H1 (cell line): Measurements from ENCODE around the gene CDCA5. TPM values are rescaled to one million over a fixed set of nuclear protein-coding genes. Genes with fewer than 3 reads are reported as not detected.
A peak's percentile ranks its signal among the peaks of the same experiment; 100 is the strongest.

ENCODE experiments used
- CTCF ChIA-PET: fragments of 300-600 bp; sonication (Branson Sonifier 250); formaldehyde crosslinking; loops from one replicate; lab custom pipeline; 2021; ENCODE audit not compliant: partially characterized antibody; lab: Charles Lee
- POLR2A ChIA-PET: fragments of 300-600 bp; sonication (Branson Sonifier 250); formaldehyde crosslinking; loops from one replicate; lab custom pipeline; 2021; ENCODE audit warnings: inconsistent platforms; ENCODE audit not compliant: partially characterized antibody; lab: Charles Lee
- DNase-seq, 2 experiments: peaks; one replicate each; pipeline versions ENCODE4 v3.0.0 to v3.0.0-alpha.2; 2010 to 2022; ENCODE audit warnings: low spot score in 2 of 2, low read depth in 1 of 2, mixed read lengths in 1 of 2
- FAIRE-seq: peaks from 2 replicates; lab custom pipeline; 2011; peaks lifted over from hg19 to GRCh38; lab: Jason Lieb, UNC
- H2AFZ ChIP-seq: 2 replicates; pipeline ENCODE4 v1.8.1; 2012; ENCODE audit warnings: low read length, inconsistent platforms
- H2AK5ac ChIP-seq: 2 replicates; pipeline ENCODE4 v1.6.1; 2013; ENCODE audit warnings: low read depth, low read length
- H2BK120ac ChIP-seq: replicated peaks from 2 replicates; pipeline ENCODE3; 2013; ENCODE audit warnings: low read depth, low read length, inconsistent platforms
- H2BK12ac ChIP-seq: 2 replicates; pipeline ENCODE4 v1.6.1; 2013; ENCODE audit warnings: low read depth, low read length
- H2BK15ac ChIP-seq: 2 replicates; pipeline ENCODE4 v1.6.1; 2013; ENCODE audit warnings: low read length
- H2BK20ac ChIP-seq: 2 replicates; pipeline ENCODE4 v1.6.1; 2013; ENCODE audit warnings: low read length
- H2BK5ac ChIP-seq: 2 replicates; pipeline ENCODE4 v1.6.1; 2013; ENCODE audit warnings: low read depth, low read length
- H3K14ac ChIP-seq: 2 replicates; pipeline ENCODE4 v1.6.1; 2013; ENCODE audit warnings: inconsistent platforms; ENCODE audit not compliant: insufficient read length
- H3K18ac ChIP-seq: 2 replicates; pipeline ENCODE4 v1.6.1; 2013; ENCODE audit warnings: low read length; ENCODE audit errors: extremely low read depth
- H3K23ac ChIP-seq: 2 replicates; pipeline ENCODE4 v1.6.1; 2013; ENCODE audit warnings: inconsistent platforms; ENCODE audit not compliant: insufficient read length
- H3K23me2 ChIP-seq: 2 replicates; pipeline ENCODE4 v1.6.1; 2013; ENCODE audit warnings: low read depth, low read length
- H3K27ac ChIP-seq: 2 replicates; pipeline ENCODE4 v1.6.1; 2011; ENCODE audit warnings: low read depth, low read length, inconsistent platforms
- H3K27me3 ChIP-seq, 4 experiments: replicated peaks in 1 of 4; 1 replicate in 1 of 4; 2 replicates in 3 of 4; pipeline versions ENCODE4 v1.6.1 to v1.8.1; 2011 to 2013; ENCODE audit warnings: low read length in 3 of 4, mild to moderate bottlenecking in 3 of 4, inconsistent platforms in 2 of 4, mixed read lengths in 2 of 4, moderate library complexity in 1 of 4; ENCODE audit not compliant: control insufficient read depth in 3 of 4, insufficient read depth in 3 of 4; ENCODE audit errors: extremely low read depth in 1 of 4
- H3K36me3 ChIP-seq, 4 experiments: 2 replicates each; pipeline versions ENCODE4 v1.6.1 to v1.8.1; 2011 to 2013; ENCODE audit warnings: mild to moderate bottlenecking in 4 of 4, low read length in 3 of 4, moderate library complexity in 2 of 4, control low read depth in 1 of 4, inconsistent platforms in 1 of 4; ENCODE audit not compliant: insufficient read depth in 4 of 4, control insufficient read depth in 2 of 4
- H3K4ac ChIP-seq: replicated peaks from 2 replicates; pipeline ENCODE3; 2013; ENCODE audit warnings: low read length, low read depth, mixed read lengths, inconsistent platforms; ENCODE audit not compliant: insufficient read length
- H3K4me1 ChIP-seq, 4 experiments: replicated peaks in 1 of 4; 1 replicate in 1 of 4; 2 replicates in 3 of 4; pipeline versions ENCODE4 v1.6.1 to v1.8.1; 2011 to 2013; ENCODE audit warnings: low read length in 3 of 4, inconsistent platforms in 2 of 4, mixed read lengths in 1 of 4; ENCODE audit not compliant: insufficient read depth in 4 of 4, control insufficient read depth in 3 of 4
- H3K4me2 ChIP-seq, 2 experiments: 2 replicates each; pipeline versions ENCODE4 v1.6.1 to v1.8.1; 2011 to 2013; ENCODE audit warnings: low read depth in 2 of 2, low read length in 2 of 2, control low read depth in 1 of 2, inconsistent platforms in 1 of 2, mild to moderate bottlenecking in 1 of 2; ENCODE audit not compliant: insufficient read depth in 1 of 2
- H3K4me3 ChIP-seq, 4 experiments: fragments of 200-600, 300-600 bp in 1 of 4; sonication (generic), shearing (Covaris generic), sonication (Bioruptor Twin) in 1 of 4; 2 replicates each; pipeline versions ENCODE4 v1.5.1 to v1.8.1; 2011 to 2016; ENCODE audit warnings: low read length in 4 of 4, low read depth in 3 of 4, control low read depth in 2 of 4, inconsistent platforms in 2 of 4, mild to moderate bottlenecking in 2 of 4, mixed read lengths in 1 of 4, moderate library complexity in 1 of 4; ENCODE audit not compliant: insufficient read depth in 2 of 4; ENCODE audit errors: extremely low read depth in 1 of 4
- H3K56ac ChIP-seq: replicated peaks from 2 replicates; pipeline ENCODE3; 2013; ENCODE audit warnings: low read depth, mild to moderate bottlenecking, mixed read lengths, low read length, inconsistent platforms; ENCODE audit not compliant: insufficient read length
- H3K79me1 ChIP-seq: 2 replicates; pipeline ENCODE4 v1.6.1; 2013; ENCODE audit warnings: low read depth, low read length, control low read depth
- H3K79me2 ChIP-seq, 2 experiments: 2 replicates each; pipeline versions ENCODE4 v1.6.1 to v1.8.1; 2012 to 2013; ENCODE audit warnings: low read length in 2 of 2, mild to moderate bottlenecking in 2 of 2, inconsistent platforms in 1 of 2; ENCODE audit not compliant: insufficient read depth in 2 of 2, control insufficient read depth in 1 of 2
- H3K9ac ChIP-seq, 4 experiments: replicated peaks in 1 of 4; 1 replicate in 1 of 4; 2 replicates in 3 of 4; pipeline versions ENCODE4 v1.6.1 to v1.8.1; 2011 to 2013; ENCODE audit warnings: low read depth in 3 of 4, low read length in 3 of 4, control low read depth in 2 of 4, mild to moderate bottlenecking in 2 of 4, moderate library complexity in 2 of 4, inconsistent platforms in 1 of 4; ENCODE audit errors: extremely low read depth in 1 of 4
- H3K9me3 ChIP-seq, 2 experiments: 2 replicates each; pipeline versions ENCODE4 v1.6.1 to v1.8.1; 2012 to 2013; ENCODE audit warnings: mild to moderate bottlenecking in 2 of 2, moderate library complexity in 2 of 2, control low read depth in 1 of 2, inconsistent platforms in 1 of 2, low read depth in 1 of 2, low read length in 1 of 2, mixed read lengths in 1 of 2; ENCODE audit not compliant: insufficient read depth in 2 of 2
- H4K20me1 ChIP-seq, 2 experiments: replicated peaks in 1 of 2; 2 replicates each; pipeline versions ENCODE3 to v1.8.1; 2011 to 2013; ENCODE audit warnings: inconsistent platforms in 2 of 2, low read length in 2 of 2, mild to moderate bottlenecking in 1 of 2; ENCODE audit not compliant: insufficient read depth in 2 of 2, control insufficient read depth in 1 of 2
- H4K5ac ChIP-seq: 2 replicates; pipeline ENCODE4 v1.6.1; 2013; ENCODE audit warnings: low read length, low read depth, mixed read lengths, inconsistent platforms; ENCODE audit not compliant: insufficient read length
- H4K8ac ChIP-seq: 2 replicates; pipeline ENCODE4 v1.8.0; 2013; ENCODE audit warnings: mild to moderate bottlenecking, moderate library complexity, low read length, inconsistent platforms; ENCODE audit not compliant: insufficient read depth; ENCODE audit errors: extremely low read depth
- H4K91ac ChIP-seq: replicated peaks from 2 replicates; pipeline ENCODE3; 2013; ENCODE audit warnings: low read length, mixed read lengths, inconsistent platforms; ENCODE audit not compliant: insufficient read length
- ATF2 ChIP-seq: IDR thresholded peaks from 2 replicates; pipeline ENCODE4 v1.6.1; 2012; ENCODE audit warnings: low read length, inconsistent platforms
- CBX8 ChIP-seq: fragments of 300-800, 300-1000 bp; sonication (generic); IDR thresholded peaks from 2 replicates; pipeline ENCODE4 v1.7.1; 2016; ENCODE audit warnings: low read depth, low read length, borderline replicate concordance
- MAX ChIP-seq: IDR thresholded peaks from 2 replicates; pipeline ENCODE4 v1.6.1; 2012; ENCODE audit warnings: inconsistent platforms
- RNF2 ChIP-seq: fragments of 200-900, 300-1000 bp; sonication (generic); IDR thresholded peaks from 2 replicates; pipeline ENCODE4 v1.7.1; 2016; ENCODE audit warnings: borderline replicate concordance, low read depth, mild to moderate bottlenecking, antibody characterized with exemption, low read length; ENCODE audit not compliant: poor library complexity, severe bottlenecking; ENCODE audit errors: missing control alignments
- SIX5 ChIP-seq: IDR thresholded peaks from 2 replicates; pipeline ENCODE4 v1.6.1; 2011; ENCODE audit warnings: mild to moderate bottlenecking, low read depth, low read length
- TAF1 ChIP-seq: IDR thresholded peaks from 2 replicates; pipeline ENCODE4 v1.6.1; 2011; ENCODE audit warnings: mild to moderate bottlenecking, low read depth, low read length
- ZNF274 ChIP-seq: IDR thresholded peaks from 2 replicates; pipeline ENCODE4 v1.7.0; 2012; ENCODE audit warnings: low read length, borderline replicate concordance; ENCODE audit errors: extremely low read depth
- WGBS, 2 experiments: shearing (Covaris generic) in 1 of 2; methylation state at CpG; one replicate each; pipeline versions ENCODE4 v1.1.6 to v1.1.7; 2013 to 2015; ENCODE audit warnings: low lambda C conversion rate in 2 of 2, mixed read lengths in 2 of 2, inconsistent platforms in 1 of 2, low coverage in 1 of 2, missing lambda C conversion rate in 1 of 2; ENCODE audit not compliant: insufficient replicate concordance in 2 of 2, insufficient coverage in 1 of 2, insufficient read length in 1 of 2; ENCODE audit errors: extremely low coverage in 1 of 2, missing lambda C conversion rate in 1 of 2; 5-methylcytosine and 5-hydroxymethylcytosine counted together
- polyA plus RNA-seq, 7 experiments: library from polyadenylated mRNA; depleted of rRNA in 3 of 7; stranded (reverse) in 5 of 7; unstranded in 2 of 7; fragments of >200 nt in 5 of 7; fragments of 200-250 nt in 2 of 7; gene quantifications; 1 replicate in 5 of 7; 2 replicates in 1 of 7; 4 replicates in 1 of 7; pipeline versions ENCODE4 v1.2.1 to v1.2.3, GENCODE V29; 2011 to 2013; ENCODE audit warnings: missing spikeins in 2 of 7, mixed read lengths in 2 of 7
- total RNA-seq: library from RNA; stranded (reverse); fragmentation: NEBNext Ultra II Directional; extraction: Animal tissue kit (Norgen Biotek cat#: 25700); gene quantifications from 2 replicates; pipeline ENCODE4 v1.2.1, GENCODE V29; 2021

Gene CDCA5
- total and polyA plus RNA-seq, 2 of the 8 experiments (the other 6 are each of a cell fraction or from before 2014, with no cell fraction given), result 39.2 to 87.0 TPM

DNA sequence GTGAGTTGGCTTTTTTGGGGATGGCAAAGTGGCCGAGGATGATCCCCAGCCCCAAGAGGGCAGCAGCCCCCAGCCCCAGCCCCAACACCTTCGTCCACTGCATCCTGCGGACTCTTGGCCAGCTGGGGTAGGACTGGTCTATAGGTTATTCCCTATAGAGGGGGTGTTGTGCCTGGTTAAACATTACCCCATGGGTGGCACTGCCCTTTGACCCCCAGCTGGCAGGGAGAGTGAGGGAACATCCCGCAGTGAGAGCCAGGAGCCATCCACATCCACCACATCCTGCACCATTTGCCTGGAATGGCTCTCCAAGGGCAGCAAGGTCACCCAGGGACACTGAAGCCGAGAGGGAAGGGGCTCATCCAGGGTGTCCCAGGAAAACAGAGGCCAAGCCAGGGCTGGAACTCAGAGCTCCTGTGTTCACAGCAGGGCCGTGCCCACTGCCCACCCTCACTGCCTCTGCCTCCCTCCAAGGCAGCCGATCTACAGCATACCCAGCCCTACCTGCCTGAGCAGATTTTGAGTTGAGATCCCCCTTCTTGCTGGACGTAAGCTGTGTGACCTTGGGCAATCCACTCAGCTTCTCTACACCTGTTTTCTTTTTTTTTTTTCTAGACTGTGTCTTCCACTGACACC lies 25.3 kb downstream of the CDCA5 start, which contains the start of gene NAALADL1:
NAALADL1 (minus strand) TSS at position 135 of the 636 bp plus-strand sequence; CDS start at position 103, 32 bp downstream.
- Histone ChIP-seq H3K56ac (no peak within 1 kb of the TSS), H3K4ac (no peak within 1 kb of the TSS), H3K36me3 (no peaks in the 10 kb centered on the region), H2BK15ac (no peak within 1 kb of the TSS), H3K23ac (no peak within 1 kb of the TSS), H3K27me3 (no peaks in the 10 kb centered on the region; a peak in 1 of 7 replicates), H4K8ac (no peak within 1 kb of the TSS; the same call in 1 of the 2 replicates), H2AK5ac (peak within 1 kb of the TSS; percentile 65; the same call in 1 of the 2 replicates), H3K23me2 (no peaks in the 10 kb centered on the region), H2BK120ac (no peak within 1 kb of the TSS), H4K91ac (no peak within 1 kb of the TSS), H3K18ac (no peak within 1 kb of the TSS), H3K9me3 (no peaks in the 10 kb centered on the region), H3K79me2 (no peaks in the 10 kb centered on the region), H3K4me2 (no peak within 1 kb of the TSS), H4K20me1 (no peaks in the 10 kb centered on the region), H3K14ac (no peak within 1 kb of the TSS), H3K4me1 (no peaks in the 10 kb centered on the region), H3K9ac (no peak within 1 kb of the TSS), H2BK12ac (no peak within 1 kb of the TSS), H2AFZ (no peak within 1 kb of the TSS), H4K5ac (no peak within 1 kb of the TSS), H3K27ac (no peak within 1 kb of the TSS), H2BK20ac (no peak within 1 kb of the TSS), H3K4me3 (no peak within 1 kb of the TSS), H2BK5ac (no peak within 1 kb of the TSS), H3K79me1 (no peaks in the 10 kb centered on the region)
- ChIA-PET CTCF (interaction anchor here (0.6 to 4.2 kb wide), 7 partner anchors 9 to 1124 kb away, joined by 3 to 28 read pairs (median 5); partner anchors contain the start of gene ARL2), POLR2A (interaction anchor here (0.7 to 3.4 kb wide), 4 partner anchors 10 to 24 kb away, joined by 3 to 16 read pairs (median 6); no protein-coding TSS in a partner anchor)
- no peak for FAIRE-seq
- 87% methylated on average over 7 of the region's 8 CpGs; no CpG with 5 or more reads in 1 of the 2 experiments for WGBS, 2 experiments
- DNase-seq, result no peak
- TF ChIP-seq TAF1 (no peak), ATF2 (no peak), RNF2 (no peak), MAX (no peak), CBX8 (no peak), SIX5 (no peak), ZNF274 (no peak)
